Measurements from ENCODE around the gene SSUH2. TPM values are rescaled to one million over a fixed set of nuclear protein-coding genes. Genes with fewer than 3 reads are reported as not detected.
A peak's percentile ranks its signal among the peaks of the same experiment; 100 is the strongest.

The SSUH2 gene
- total RNA-seq, 4 donors from 2014 or later = 0.13 to 0.19 TPM; not detected in 2

GRCh38 chr3:8574040-8574669 is 70.4 kb downstream of the SSUH2 start:
- TF ChIP-seq POLR2A (IDR thresholded peaks at IDR 0.05) (no peak), CTCF (IDR thresholded peaks at IDR 0.05) (no peak)
- H3K4me1 ChIP-seq = peaks cover 7 to 61% (median 23%) of the 10 kb centered on the region in 3 donors
- intact Hi-C loops (cut with DNase I) = no loop called here
- H3K36me3 ChIP-seq = peaks cover 0 to 25% (median 0%) of the 10 kb centered on the region in 3 donors
- H3K4me3 ChIP-seq = no peak overlapping the region
- no peaks in the 10 kb centered on the region for H3K9me3 ChIP-seq
- peak overlapping the region in 3 of 4 donors; percentile 34 to 75 (median 45) for H3K27ac ChIP-seq
- WGBS, 2 donors = 50 to 78% methylated on average over 1 of the region's 2 CpGs
- H3K27me3 ChIP-seq = no peaks in the 10 kb centered on the region
- DNase-seq = no peak

GRCh38 chr3:8573342-8573926 is 71.2 kb downstream of the SSUH2 start:
- intact Hi-C loops (cut with DNase I) = no loop called here
- WGBS, 2 donors = 53 to 65% methylated on average over 4 of the region's 4 CpGs
- peaks cover 0 to 32% (median under 1%) of the 10 kb centered on the region in 3 donors for H3K36me3 ChIP-seq
- no peak for DNase-seq
- H3K9me3 ChIP-seq = no peaks in the 10 kb centered on the region
- H3K4me3 ChIP-seq = no peak overlapping the region
- TF ChIP-seq CTCF (IDR thresholded peaks at IDR 0.05) = no peak
- TF ChIP-seq POLR2A (IDR thresholded peaks at IDR 0.05) = no peak
- no peaks in the 10 kb centered on the region for H3K27me3 ChIP-seq
- H3K4me1 ChIP-seq = peaks cover 7 to 54% (median 23%) of the 10 kb centered on the region in 3 donors
- H3K27ac ChIP-seq = no peak overlapping the region

GRCh38 chr3:8571256-8571655 is 73.3 kb downstream of the SSUH2 start:
- peaks cover 7 to 47% (median 22%) of the 10 kb centered on the region in 3 donors for H3K4me1 ChIP-seq
- H3K4me3 ChIP-seq = no peak overlapping the region
- no peak for DNase-seq
- 63 to 83% methylated on average over 2 to 3 of the region's 3 CpGs for WGBS, 2 donors
- H3K27ac ChIP-seq = peak overlapping the region in 1 of 4 donors; percentile 31
- H3K27me3 ChIP-seq = no peaks in the 10 kb centered on the region
- intact Hi-C loops (cut with DNase I) = no loop called here
- peaks cover 7 to 54% (median 10%) of the 10 kb centered on the region in 3 donors for H3K36me3 ChIP-seq
- H3K9me3 ChIP-seq = no peaks in the 10 kb centered on the region
- TF ChIP-seq POLR2A (IDR thresholded peaks at IDR 0.05) (no peak), CTCF (IDR thresholded peaks at IDR 0.05) (no peak)

Other genes with a start within 250 kb of the SSUH2 start
- gene LMCD1, start 143.0 kb downstream of the SSUH2 start, total RNA-seq = 10 to 100 TPM; 23.3 to 52.8 (median 34.8) TPM
- not detected for gene CAV3, start 89.0 kb upstream of the SSUH2 start, total RNA-seq
- 1 to 10 TPM; 3.8 to 9.0 (median 6.4) TPM for gene OXTR, start 124.8 kb upstream of the SSUH2 start, total RNA-seq

Data from esophagus squamous epithelium (tissue), 5 donors.